K562 (cell line): ENCODE results near the gene FABP3. TPM values are rescaled to one million over a fixed set of nuclear protein-coding genes. Genes with fewer than 3 reads are reported as not detected.

ENCODE experiments used
- ATAC-seq: fragments of 200-7000 bp; cut with Tn5 transposase; 3 replicates; pipeline ENCODE4 v1.9.1; 2020; ENCODE audit warnings: moderate library complexity
- Bru-seq: library from RNA; stranded (reverse); fragments of 400-500 nt; gene quantifications from one replicate; lab custom pipeline; 2021; lab: Mats Ljungman, UMichigan
- BruChase-seq, 2 experiments: library from RNA; stranded (reverse); fragments of 400-500 nt; gene quantifications; one replicate each; lab custom pipeline; 2021; lab: Mats Ljungman, UMichigan
- BruUV-seq: library from RNA; stranded (reverse); fragments of 400-500 nt; replicated peaks from 2 replicates; lab custom pipeline; 2021; lab: Mats Ljungman, UMichigan
- CTCF ChIA-PET: fragments of 300-600 bp; formaldehyde crosslinking; extraction: SDS; loops from one replicate; lab custom pipeline; 2021; ENCODE audit warnings: low intra/inter-chr PET ratio; lab: Yijun Ruan, JAX
- POLR2A ChIA-PET: fragments of 300-600, 350-650 bp; sonication (Branson Sonifier 250); formaldehyde crosslinking; extraction: SDS; loops from one replicate; lab custom pipeline; 2021; ENCODE audit warnings: antibody characterized with exemption, inconsistent platforms; lab: Yijun Ruan, JAX
- DNase-seq, 4 experiments: peaks; one replicate each; pipeline versions ENCODE4 v3.0.0 to v3.0.0-alpha.2; 2011 to 2018; ENCODE audit warnings: low spot score in 3 of 4, mixed read lengths in 3 of 4; ENCODE audit errors: extremely low read depth in 1 of 4
- FAIRE-seq: peaks from 2 replicates; lab custom pipeline; 2011; peaks lifted over from hg19 to GRCh38; lab: Jason Lieb, UNC
- H2AFZ ChIP-seq: 2 replicates; pipeline ENCODE4 v1.6.0; 2011; ENCODE audit warnings: low read depth, low read length, control low read depth, inconsistent platforms
- H3K27ac ChIP-seq: fragments of 200-600 bp; 3 replicates; pipeline ENCODE4 v1.8.0; 2011; ENCODE audit warnings: low read depth, mild to moderate bottlenecking, control low read depth, inconsistent platforms, low read length, moderate library complexity, mixed read lengths; ENCODE audit errors: extremely low read depth
- H3K27me3 ChIP-seq, 2 experiments: fragments of 300-600 bp in 1 of 2; 2 replicates in 1 of 2; 3 replicates in 1 of 2; pipeline versions ENCODE4 v1.6.0 to v1.8.0; 2011; ENCODE audit warnings: inconsistent platforms in 2 of 2, low read length in 2 of 2, mild to moderate bottlenecking in 1 of 2, mixed read lengths in 1 of 2, moderate library complexity in 1 of 2; ENCODE audit not compliant: control insufficient read depth in 2 of 2, insufficient read depth in 2 of 2
- H3K36me3 ChIP-seq: fragments of 300-600 bp; 3 replicates; pipeline ENCODE4 v1.8.0; 2011; ENCODE audit warnings: mild to moderate bottlenecking, low read length, inconsistent platforms; ENCODE audit not compliant: control insufficient read depth, insufficient read depth
- H3K4me1 ChIP-seq, 2 experiments: fragments of 200-600 bp in 1 of 2; replicated peaks in 1 of 2; 2 replicates in 1 of 2; 3 replicates in 1 of 2; pipeline versions ENCODE4 v1.5.1 to v1.8.0; 2011; ENCODE audit warnings: inconsistent platforms in 2 of 2, low read length in 2 of 2, mild to moderate bottlenecking in 1 of 2, mixed read lengths in 1 of 2, moderate library complexity in 1 of 2; ENCODE audit not compliant: control insufficient read depth in 2 of 2, insufficient read depth in 2 of 2
- H3K4me2 ChIP-seq: 2 replicates; pipeline ENCODE4 v1.6.1; 2011; ENCODE audit warnings: low read length, control low read depth, inconsistent platforms, mixed read lengths; ENCODE audit not compliant: insufficient read depth
- H3K4me3 ChIP-seq: fragments of 200-600 bp; sonication (generic), shearing (Covaris generic); 2 replicates; pipeline ENCODE4 v1.5.1; 2016; ENCODE audit warnings: control low read depth, inconsistent platforms
- H3K79me2 ChIP-seq: fragments of 200-600 bp; 3 replicates; pipeline ENCODE4 v1.8.0; 2011; ENCODE audit warnings: low read length, inconsistent platforms; ENCODE audit not compliant: control insufficient read depth, insufficient read depth
- H3K9ac ChIP-seq, 2 experiments: 2 replicates each; pipeline versions ENCODE4 v1.6.0 to v1.6.1; 2011; ENCODE audit warnings: low read depth in 2 of 2, low read length in 2 of 2, control low read depth in 1 of 2, inconsistent platforms in 1 of 2, mild to moderate bottlenecking in 1 of 2, mixed read lengths in 1 of 2; ENCODE audit not compliant: insufficient read depth in 1 of 2
- H3K9me1 ChIP-seq: one replicate; pipeline ENCODE4 v1.6.0; 2011; ENCODE audit warnings: inconsistent platforms, mild to moderate bottlenecking, low read length, moderate library complexity; ENCODE audit not compliant: control insufficient read depth, insufficient read depth
- H3K9me3 ChIP-seq: replicated peaks from 2 replicates; pipeline ENCODE4 v1.5.1; 2011; ENCODE audit warnings: low read depth, low read length, inconsistent platforms; ENCODE audit not compliant: control insufficient read depth, insufficient read depth
- H4K20me1 ChIP-seq: replicated peaks from 2 replicates; pipeline ENCODE4 v1.6.1; 2011; ENCODE audit warnings: low read length, inconsistent platforms, mixed read lengths; ENCODE audit not compliant: control insufficient read depth, insufficient read depth
- ADNP ChIP-seq: fragments of 200-800 bp; sonication (Bioruptor generic); IDR thresholded peaks from 2 replicates; pipeline ENCODE4 v1.6.1; 2016; ENCODE audit warnings: missing genetic modification characterization, missing compliant biosample characterization
- E2F6 ChIP-seq, 2 experiments: IDR thresholded peaks; 2 replicates each; pipeline ENCODE4 v1.6.1; 2011; ENCODE audit warnings: borderline replicate concordance in 1 of 2, control low read depth in 1 of 2, low read depth in 1 of 2, low read length in 1 of 2, mild to moderate bottlenecking in 1 of 2, mixed read lengths in 1 of 2, moderate library complexity in 1 of 2; ENCODE audit not compliant: insufficient read depth in 1 of 2, insufficient read length in 1 of 2, poor library complexity in 1 of 2, severe bottlenecking in 1 of 2; ENCODE audit errors: extremely low read depth in 1 of 2
- ERF ChIP-seq: fragments of 450-650 bp; formaldehyde crosslinking; IDR thresholded peaks from 2 replicates; pipeline ENCODE4 v1.4.0; 2020; ENCODE audit warnings: mild to moderate bottlenecking, mixed read lengths
- ESRRA ChIP-seq: fragments of 450-650 bp; IDR thresholded peaks from 2 replicates; pipeline ENCODE4 v1.6.1; 2014; ENCODE audit warnings: low read depth, mild to moderate bottlenecking, moderate library complexity, borderline replicate concordance
- HNRNPLL ChIP-seq: fragments of 200-400 bp; formaldehyde crosslinking; IDR thresholded peaks from 2 replicates; pipeline ENCODE4 v1.6.1; 2017; ENCODE audit warnings: low read length, low read depth, mild to moderate bottlenecking; ENCODE audit not compliant: poor library complexity, severe bottlenecking
- PPARD ChIP-seq: fragments of 250-450 bp; sonication (Bioruptor Pico); IDR thresholded peaks from 2 replicates; pipeline ENCODE4 v1.8.0; 2022; ENCODE audit warnings: inconsistent platforms, mild to moderate bottlenecking, moderate library complexity
- RBM15 ChIP-seq: fragments of 200-400 bp; formaldehyde crosslinking; IDR thresholded peaks from 2 replicates; pipeline ENCODE4 v1.6.1; 2018; ENCODE audit warnings: mild to moderate bottlenecking, low read length, moderate library complexity; ENCODE audit not compliant: insufficient read depth
- SFPQ ChIP-seq: fragments of 200-400 bp; formaldehyde crosslinking; IDR thresholded peaks from 2 replicates; pipeline ENCODE4 v1.6.1; 2017; ENCODE audit warnings: mild to moderate bottlenecking, low read depth, low read length, moderate library complexity
- SRSF9 ChIP-seq: fragments of 200-400 bp; formaldehyde crosslinking; IDR thresholded peaks from 2 replicates; pipeline ENCODE4 v1.6.1; 2017; ENCODE audit warnings: low read depth, low read length, borderline replicate concordance
- USF2 ChIP-seq: sonication (generic); formaldehyde crosslinking; IDR thresholded peaks from 2 replicates; pipeline ENCODE4 v1.5.0; 2020; ENCODE audit warnings: missing genetic modification reagents
- ZNF197 ChIP-seq: fragments of 200-800 bp; sonication (Bioruptor generic); IDR thresholded peaks from 2 replicates; pipeline ENCODE4 v1.6.1; 2016; ENCODE audit warnings: low read depth, missing genetic modification characterization, missing compliant biosample characterization
- WGBS: fragments of 100-300 bp; shearing (Covaris generic); methylation state at CpG from one replicate; pipeline ENCODE4 v1.1.6; 2016; ENCODE audit warnings: low coverage, mixed read lengths; ENCODE audit not compliant: insufficient coverage; ENCODE audit errors: missing lambda C conversion rate; 5-methylcytosine and 5-hydroxymethylcytosine counted together
- in situ Hi-C: fragments of 300-500 bp; cut with MboI; formaldehyde crosslinking; loops from 4 replicates; pipeline ENCODE4 v1.15.0; 2018; ENCODE audit warnings: inconsistent platforms, mixed read lengths
- intact Hi-C: fragments of 100-400 bp; cut with micrococcal nuclease; formaldehyde crosslinking; loops from 2 replicates; pipeline ENCODE4 v1.14.2; 2022
- long read RNA-seq, 3 experiments: library from polyadenylated mRNA in 2 of 3; library from RNA in 1 of 3; unstranded in 2 of 3; stranded (forward) in 1 of 3; transcript quantifications; one replicate each; pipeline ENCODE4 v2.0.0, GENCODE V29; 2019 to 2022
- polyA minus RNA-seq, 3 experiments: library from RNA; depleted of rRNA, polyadenylated mRNA; stranded (reverse); fragments of >200 nt; gene quantifications; 2 replicates each; pipeline ENCODE4 v1.2.3, GENCODE V29; 2011
- polyA plus RNA-seq, 8 experiments: library from polyadenylated mRNA; depleted of rRNA in 4 of 8; stranded (reverse) in 5 of 8; unstranded in 3 of 8; fragments of >200 nt; fragmentation: Nextera tagmentation in 2 of 8; fragmentation: Illumina TruSeq in 1 of 8; extraction: Ambion mirVana in 2 of 8; extraction: Trizol in 1 of 8; gene quantifications; 2 replicates each; pipeline versions ENCODE4 v1.2.1 to v1.2.3, GENCODE V29; 2011 to 2014; ENCODE audit warnings: inconsistent platforms in 1 of 8, missing spikeins in 1 of 8
- total RNA-seq, 7 experiments: library from RNA; depleted of rRNA in 6 of 7; stranded (reverse); fragments of >200 nt in 6 of 7; fragmentation: Illumina TruSeq in 2 of 7; extraction: Trizol in 2 of 7; gene quantifications; 2 replicates each; pipeline versions ENCODE4 v1.2.1 to v1.2.3, GENCODE V29; 2011 to 2021; ENCODE audit warnings: low replicate concordance in 1 of 7

The FABP3 gene
- total RNA-seq (2011; cell fraction: chromatin; rRNA removed; ENCODE audit: low replicate concordance), result not detected in 2 replicates
- total RNA-seq (2011; cell fraction: nucleolus; rRNA removed), result not detected in 2 replicates
- not detected in 2 replicates for total RNA-seq (2011; cell fraction: nucleoplasm; rRNA removed)
- total RNA-seq (2014; rRNA removed), result not detected in 2 replicates
- not detected in 2 replicates for total RNA-seq (2014; rRNA removed; fragmentation: Illumina TruSeq; extraction: Trizol)
- total RNA-seq (2015; rRNA removed; fragmentation: Illumina TruSeq; extraction: Trizol), result not detected in 2 replicates
- not detected in 2 replicates for total RNA-seq (2021)
- not detected in 2 replicates for polyA plus RNA-seq (2011; rRNA removed)
- not detected in 2 replicates for polyA plus RNA-seq (2011; cell fraction: cytosol; rRNA removed)
- not detected in 2 replicates for polyA plus RNA-seq (2011; cell fraction: nucleus; rRNA removed)
- polyA plus RNA-seq (2012), result 0.28 and 0.38 TPM in 2 replicates
- not detected in 2 replicates for polyA plus RNA-seq (2014; fragmentation: Illumina TruSeq; extraction: Trizol)
- under 1 TPM in 1 of 2 experiments, not detected in 1; 0.22 TPM for polyA plus RNA-seq (2014; fragmentation: Nextera tagmentation; extraction: Ambion mirVana)
- polyA plus RNA-seq (2014; rRNA removed), result not detected in 2 replicates
- not detected in 2 replicates for polyA minus RNA-seq (2011; rRNA and poly(A)+ RNA removed)
- polyA minus RNA-seq (2011; cell fraction: cytosol; rRNA and poly(A)+ RNA removed), result not detected in 2 replicates
- not detected in 2 replicates for polyA minus RNA-seq (2011; cell fraction: nucleus; rRNA and poly(A)+ RNA removed)
- percentile 17 among the genes with signal in this experiment for Bru-seq, nascent RNA
- BruChase-seq, experiment 1, labeled RNA remaining after a 2-hour chase, result not detected
- not detected for BruChase-seq, experiment 2, labeled RNA remaining after a 6-hour chase
- long read RNA-seq, experiment 1, partial matches to known transcripts, result 0 of 3 reads
- long read RNA-seq, experiment 1, other reads (novel, unspliced or antisense), result 3 of 3 reads
- long read RNA-seq, experiment 2, result 0 reads
- long read RNA-seq, experiment 3, result 0 reads

GRCh38 chr1:31373056-31373896 lies at the start of gene FABP3:
Gene FABP3, minus strand, starts transcription at chr1:31373076. Its CDS starts 62 bp downstream, at chr1:31373014.
- H3K4me2 ChIP-seq, result peak within 1 kb of the TSS; percentile 52
- H3K9me1 ChIP-seq, result no peaks in the 10 kb centered on the region
- no peak within 1 kb of the TSS for H3K4me3 ChIP-seq
- in situ Hi-C loops (no loop called here), intact Hi-C loops (no loop called here)
- no peaks in the 10 kb centered on the region for H4K20me1 ChIP-seq
- DNase-seq (peak; percentile 83 to 86 (median 86)), FAIRE-seq (peak; percentile 70), ATAC-seq (peak; percentile 90)
- 37% methylated on average over 36 of the region's 44 CpGs for WGBS
- no TSS peak for BruUV-seq
- no peaks in the 10 kb centered on the region for H3K36me3 ChIP-seq
- no peaks in the 10 kb centered on the region for H3K27me3 ChIP-seq
- no peak within 1 kb of the TSS for H3K27ac ChIP-seq
- POLR2A ChIA-PET, result interaction anchor here (0.6 to 2.1 kb wide), 10 partner anchors 8 to 758 kb away, joined by 3 to 8 read pairs (median 4); no protein-coding TSS in a partner anchor
- no peaks in the 10 kb centered on the region for H3K9me3 ChIP-seq
- H3K79me2 ChIP-seq, result no peaks in the 10 kb centered on the region
- CTCF ChIA-PET, result interaction anchor here (0.5 kb wide), 1 partner anchor 189 kb away, joined by 3 read pairs; no protein-coding TSS in a partner anchor
- H3K9ac ChIP-seq, result peak within 1 kb of the TSS; percentile 32 to 85; a peak in 3 of 4 replicates
- peaks cover 13 to 23% of the 10 kb centered on the region in 2 experiments for H3K4me1 ChIP-seq
- peak within 1 kb of the TSS; percentile 74 for H2AFZ ChIP-seq
- TF ChIP-seq RBM15, result no peak
- no peak for TF ChIP-seq USF2
- TF ChIP-seq HNRNPLL, result no peak
- TF ChIP-seq ADNP, result no peak
- TF ChIP-seq SFPQ, result no peak
- TF ChIP-seq ZNF197, result no peak
- 0 out of 2 replicates have a peak, but pooled peaks have one; percentile 13 for TF ChIP-seq ERF
- TF ChIP-seq PPARD, result no peak
- peak; percentile 70 to 77 for TF ChIP-seq E2F6 (IDR thresholded peaks at IDR 0.05; ENCODE audit: borderline replicate concordance in 1 of 2, extremely low read depth in 1 of 2, insufficient read depth in 1 of 2, insufficient read length in 1 of 2, low read depth in 1 of 2, low read length in 1 of 2, poor library complexity in 1 of 2, severe bottlenecking in 1 of 2)
- TF ChIP-seq SRSF9, result no peak
- peak; percentile 39; the same call in 1 of the 2 replicates for TF ChIP-seq ESRRA
